ENCODE data around the gene GPC6.

The GPC6 gene

GRCh38 chr13:94160875-94161274 is 934.3 kb downstream of the GPC6 start:
- no peak for TF ChIP-seq CTCF (IDR thresholded peaks at IDR 0.05; ENCODE audit: low read depth, low read length)
- H3K4me3 ChIP-seq (ENCODE audit: low read depth, low read length), result no peak overlapping the region

- H3K4me3 ChIP-seq (ENCODE audit: low read depth, low read length), result no peak overlapping the region
- no peak for TF ChIP-seq CTCF (IDR thresholded peaks at IDR 0.05; ENCODE audit: low read depth, low read length)
These were observed 935.7 kb downstream of the GPC6 start for GRCh38 chr13:94162289-94162688.

- H3K4me3 ChIP-seq (ENCODE audit: low read depth, low read length), result no peak overlapping the region
- TF ChIP-seq CTCF (IDR thresholded peaks at IDR 0.05; ENCODE audit: low read depth, low read length), result no peak
These were observed 936.9 kb downstream of the GPC6 start for GRCh38 chr13:94163535-94163934.

GRCh38 chr13:94168783-94169453 is 942.3 kb downstream of the GPC6 start:
- no peak overlapping the region for H3K4me3 ChIP-seq (ENCODE audit: low read depth, low read length)
- TF ChIP-seq CTCF (IDR thresholded peaks at IDR 0.05; ENCODE audit: low read depth, low read length), result no peak

GRCh38 chr13:94169454-94170144 is 943.0 kb downstream of the GPC6 start:
- no peak overlapping the region for H3K4me3 ChIP-seq (ENCODE audit: low read depth, low read length)
- no peak for TF ChIP-seq CTCF (IDR thresholded peaks at IDR 0.05; ENCODE audit: low read depth, low read length)

- no peak overlapping the region for H3K4me3 ChIP-seq (ENCODE audit: low read depth, low read length)
- TF ChIP-seq CTCF (IDR thresholded peaks at IDR 0.05; ENCODE audit: low read depth, low read length), result no peak
These were observed 943.6 kb downstream of the GPC6 start for GRCh38 chr13:94170145-94170571.

GRCh38 chr13:94172416-94172815 is 945.8 kb downstream of the GPC6 start:
- H3K4me3 ChIP-seq (ENCODE audit: low read depth, low read length), result no peak overlapping the region

More at GRCh38 chr13:94172416-94172815, 945.8 kb downstream of the GPC6 start:
- no peak for TF ChIP-seq CTCF (IDR thresholded peaks at IDR 0.05; ENCODE audit: low read depth, low read length)

All from WI38 (cell line).